Urothelium cell line (cell line): Measurements from ENCODE around the gene AURKA.
A peak's percentile ranks its signal among the peaks of the same experiment; 100 is the strongest.
"Not testable (repeated sequence)": the region's sequence is repeated elsewhere in the genome, so short reads cannot be mapped to it uniquely, and the experiment has no call there.

Source experiments
- DNase-seq: peaks from one replicate; pipeline ENCODE4 v3.0.0; 2011; ENCODE audit warnings: low spot score, mixed read lengths
- FAIRE-seq: peaks from 2 replicates; lab custom pipeline; 2011; peaks lifted over from hg19 to GRCh38; lab: Jason Lieb, UNC

Gene AURKA

DNA sequence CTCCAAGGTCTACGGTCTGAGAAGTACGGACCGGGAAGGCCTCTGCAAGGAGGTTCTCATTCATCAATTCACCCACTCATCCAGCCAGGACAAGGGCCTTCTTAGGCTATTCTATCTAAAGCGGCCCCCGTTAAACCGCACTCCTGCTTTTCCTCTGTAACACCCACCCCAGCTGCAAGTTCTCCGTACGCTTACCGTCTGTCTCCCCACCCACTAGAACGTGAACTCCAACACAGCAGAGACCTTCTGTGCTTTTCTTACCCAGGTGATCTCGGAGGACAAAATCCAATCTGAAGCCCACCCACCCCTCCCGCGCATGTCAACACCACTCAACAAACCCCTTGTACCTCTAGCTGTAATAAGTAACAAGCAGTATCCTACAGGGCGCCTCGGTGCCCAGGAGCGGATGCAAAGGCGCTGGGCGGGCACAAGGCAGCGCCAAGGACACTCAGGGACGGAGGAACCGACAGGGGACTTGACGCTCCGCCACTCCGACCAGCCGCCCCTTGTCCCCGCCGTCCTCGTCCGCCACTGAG, 351 bp downstream of the AURKA start:
- no peak for FAIRE-seq
- DNase-seq: peak; percentile 23

DNA sequence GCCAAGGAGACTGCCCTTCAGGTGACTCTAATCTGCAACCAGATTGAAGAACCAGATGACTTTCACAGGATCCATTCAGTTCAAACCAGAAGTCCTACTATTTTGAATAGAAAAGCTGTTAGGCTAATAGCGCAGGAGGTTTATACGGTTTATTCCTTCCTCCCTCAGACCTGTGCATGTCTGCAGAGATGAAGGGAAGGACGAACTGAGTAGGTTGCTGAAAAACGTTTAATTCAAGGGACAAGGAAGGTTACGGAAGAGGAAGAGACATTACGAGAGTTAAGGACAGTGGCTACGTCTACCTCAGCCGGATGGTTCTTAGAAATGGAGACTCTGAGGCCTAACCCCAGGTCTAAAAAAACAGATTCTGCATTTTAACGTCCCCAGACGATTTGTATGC, 978 bp downstream of the AURKA start:
- no peak for DNase-seq
- FAIRE-seq: no peak

DNA sequence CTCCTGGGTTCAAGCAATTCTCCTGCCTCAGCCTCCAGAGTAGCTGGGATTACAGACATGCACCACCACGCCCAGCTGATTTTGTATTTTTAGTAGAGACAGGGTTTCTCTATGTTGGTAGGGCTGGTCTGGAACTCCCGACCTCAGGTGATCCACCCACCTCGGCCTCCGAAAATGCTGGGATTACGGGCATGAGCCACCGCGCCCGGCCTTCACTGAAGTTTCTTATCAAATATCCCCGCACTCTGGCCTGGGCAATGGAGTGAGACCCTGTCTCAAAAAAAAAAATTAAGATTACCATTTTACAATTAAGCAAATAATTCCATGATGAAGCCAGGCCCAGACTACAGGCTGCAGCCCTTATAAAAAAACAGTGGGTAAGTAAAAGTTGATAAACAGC, 1.6 kb downstream of the AURKA start:
- not testable (repeated sequence) for FAIRE-seq, DNase-seq

DNA sequence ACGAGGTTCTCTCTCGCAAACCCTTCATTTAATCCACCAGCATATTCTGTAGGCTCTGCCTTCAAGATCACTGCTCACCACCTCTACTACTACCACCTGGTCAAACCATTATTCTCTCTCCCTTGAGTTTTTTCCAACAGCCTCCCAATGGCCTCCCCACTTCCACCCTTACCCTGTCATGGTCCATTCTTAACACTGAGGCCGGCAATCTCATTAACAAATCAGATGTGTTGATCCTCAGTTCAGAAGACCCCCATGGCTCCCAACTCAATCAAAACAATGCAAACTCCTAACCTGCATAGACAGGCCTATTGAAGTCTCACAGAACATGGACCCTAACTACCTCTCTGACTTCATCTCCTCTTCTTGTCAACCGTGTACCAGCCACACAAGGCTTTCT, 2.2 kb downstream of the AURKA start:
- no peak for FAIRE-seq
- DNase-seq: no peak

DNA sequence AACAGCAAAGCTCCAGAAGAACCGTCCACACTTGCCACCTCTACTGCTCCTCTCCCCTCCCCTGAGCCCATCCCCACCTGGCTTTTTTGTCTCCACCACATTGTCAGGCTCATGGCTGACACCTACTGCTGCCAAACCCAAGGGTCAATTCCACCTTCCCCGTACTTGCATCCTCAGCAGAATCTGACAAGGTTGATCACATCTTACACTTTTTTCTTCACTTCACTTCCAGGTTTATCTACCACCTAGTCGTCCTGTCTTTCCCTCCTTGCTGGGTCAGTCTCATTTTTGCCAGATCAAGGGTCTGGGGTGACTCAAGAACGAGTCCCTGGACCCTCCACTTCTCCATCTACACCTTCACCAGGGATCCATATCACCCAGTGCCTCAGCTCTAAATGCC, 3.1 kb downstream of the AURKA start:
- no peak for FAIRE-seq
- DNase-seq: no peak

DNA sequence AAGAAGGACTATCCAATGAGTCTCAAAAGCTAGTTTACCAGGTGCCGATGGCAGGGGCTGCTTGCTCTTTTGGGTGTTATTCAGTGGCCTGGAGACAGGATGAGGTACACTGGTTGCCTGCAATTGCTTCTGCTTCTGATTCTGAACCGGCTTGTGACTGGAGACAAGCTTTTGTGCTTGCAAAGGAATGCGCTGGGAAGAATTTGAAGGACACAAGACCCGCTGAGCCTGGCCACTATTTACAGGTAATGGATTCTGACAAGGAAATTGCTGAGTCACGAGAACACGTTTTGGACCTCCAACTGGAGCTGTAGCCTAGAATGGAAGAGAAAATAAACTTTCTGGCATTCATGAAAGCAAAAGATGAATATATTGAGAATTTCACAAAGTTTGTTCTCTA, 5.8 kb downstream of the AURKA start:
- DNase-seq (no peak), FAIRE-seq (no peak)

DNA sequence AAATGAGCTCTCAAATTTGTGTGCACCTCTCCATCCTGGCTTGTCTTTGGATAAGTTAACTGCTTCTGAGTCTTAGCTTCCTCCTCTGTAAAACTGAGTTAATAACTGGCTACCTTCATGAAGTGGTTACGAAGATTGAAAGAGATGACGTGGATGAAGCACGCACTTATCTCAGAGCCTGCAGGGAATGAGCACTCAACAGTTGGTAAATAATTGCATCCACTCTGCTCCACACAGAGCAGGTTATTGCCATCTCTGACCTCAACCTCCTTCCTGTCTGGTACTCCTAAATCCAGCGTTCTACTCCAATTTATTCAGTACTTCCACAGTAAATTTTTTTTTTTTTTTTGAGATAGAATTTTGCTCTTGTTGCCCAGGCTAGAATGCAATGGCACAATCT, 6.9 kb downstream of the AURKA start:
- no peak for DNase-seq
- FAIRE-seq: no peak

DNA sequence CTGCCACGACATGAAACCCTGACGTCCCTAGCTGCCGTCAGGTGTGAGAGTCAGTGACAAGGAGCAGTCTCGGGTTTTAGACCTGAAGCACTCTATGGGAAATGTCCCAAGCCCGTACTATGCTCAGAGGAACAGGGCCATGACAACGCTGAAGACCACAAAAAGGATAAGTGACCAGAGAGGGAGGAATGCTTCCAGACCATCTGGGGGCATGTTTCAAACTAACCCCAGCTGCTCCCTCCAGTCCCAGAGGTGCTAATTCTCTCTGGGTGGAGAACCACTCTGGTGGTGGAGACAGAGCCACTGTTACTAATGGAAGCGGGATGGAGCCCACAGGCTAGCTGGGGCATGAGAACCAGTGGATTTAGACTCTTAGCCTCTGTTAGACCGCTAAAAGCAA, 8.7 kb downstream of the AURKA start:
- FAIRE-seq: no peak
- DNase-seq: no peak

DNA sequence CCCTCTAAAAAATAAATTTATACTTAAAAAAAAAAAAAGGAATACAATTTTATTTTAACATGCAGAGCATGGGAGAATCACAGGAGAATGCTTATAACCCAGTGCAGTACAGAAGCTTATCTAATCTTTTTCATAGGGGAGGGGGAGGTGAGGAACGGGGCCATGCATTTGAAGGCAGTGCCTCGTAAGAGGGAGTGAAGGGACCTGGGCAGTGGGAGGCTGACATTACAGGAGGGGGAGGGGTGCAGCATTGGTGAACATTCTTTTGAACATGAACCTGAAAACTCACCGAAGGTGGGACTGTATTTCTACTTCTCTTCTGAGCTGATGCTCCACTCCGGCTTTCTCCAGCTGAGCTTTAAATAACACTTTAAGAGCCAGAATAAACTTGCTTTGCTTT, 9.3 kb downstream of the AURKA start:
- no peak for FAIRE-seq

DNA sequence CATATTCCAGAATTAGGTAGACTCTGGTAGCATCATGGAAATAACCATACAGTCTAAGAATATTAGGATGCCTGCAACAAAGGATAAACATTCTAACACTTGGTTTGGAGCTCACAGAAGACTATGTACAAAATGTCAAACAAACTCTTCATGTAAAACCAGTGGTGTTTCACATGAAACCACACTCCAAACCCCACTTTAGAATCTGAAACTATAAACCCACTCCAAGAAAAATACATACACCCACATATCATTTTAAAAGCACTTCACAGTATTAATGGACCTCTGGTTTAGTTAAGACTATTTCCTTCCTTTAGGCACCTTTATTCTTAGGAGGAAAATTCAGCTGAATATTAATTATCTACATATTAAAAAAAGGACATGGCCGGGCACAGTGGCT, 10.5 kb downstream of the AURKA start:
- FAIRE-seq: no peak

More for the DNA sequence above, 9.3 kb downstream of the AURKA start:
- DNase-seq: no peak

DNA sequence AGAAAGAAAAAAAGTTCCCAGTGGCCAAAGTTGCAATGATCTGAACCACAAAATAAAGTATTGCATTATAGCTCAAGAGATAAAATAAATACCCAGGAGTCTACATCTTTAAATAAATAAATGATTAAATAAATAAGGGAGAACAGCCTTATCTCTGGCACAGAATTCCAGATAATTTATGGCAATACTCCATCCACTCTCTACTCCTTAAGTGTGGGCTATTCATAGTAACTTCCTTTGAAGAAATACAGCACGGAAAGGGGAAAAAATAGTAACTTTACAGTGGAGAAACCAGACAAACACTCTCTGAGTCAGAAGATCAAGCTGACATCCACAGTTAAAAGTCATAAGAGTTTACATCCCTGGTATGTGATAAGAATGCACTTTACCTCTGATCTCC, 11.6 kb downstream of the AURKA start:
- DNase-seq (no peak), FAIRE-seq (no peak)

More for the DNA sequence above, 10.5 kb downstream of the AURKA start:
- no peak for DNase-seq

DNA sequence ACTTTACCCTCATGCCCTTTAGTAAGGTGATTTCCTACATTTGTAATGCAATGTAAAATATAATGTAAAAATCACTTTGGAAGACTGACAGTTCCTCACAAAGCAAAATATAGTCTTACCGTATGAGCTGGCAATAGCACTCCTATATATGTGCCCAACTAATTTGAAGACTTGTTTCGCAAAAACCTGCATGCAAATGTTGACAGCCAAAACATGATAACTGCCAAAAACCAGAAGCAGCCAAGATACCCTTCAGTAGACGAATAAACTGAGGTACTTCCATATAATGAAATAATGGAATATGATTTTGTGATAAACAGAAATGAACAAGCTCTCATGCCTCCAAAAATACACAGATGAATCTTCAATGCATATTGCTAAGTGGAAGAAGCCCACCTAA, 13.6 kb downstream of the AURKA start:
- no peak for FAIRE-seq

DNA sequence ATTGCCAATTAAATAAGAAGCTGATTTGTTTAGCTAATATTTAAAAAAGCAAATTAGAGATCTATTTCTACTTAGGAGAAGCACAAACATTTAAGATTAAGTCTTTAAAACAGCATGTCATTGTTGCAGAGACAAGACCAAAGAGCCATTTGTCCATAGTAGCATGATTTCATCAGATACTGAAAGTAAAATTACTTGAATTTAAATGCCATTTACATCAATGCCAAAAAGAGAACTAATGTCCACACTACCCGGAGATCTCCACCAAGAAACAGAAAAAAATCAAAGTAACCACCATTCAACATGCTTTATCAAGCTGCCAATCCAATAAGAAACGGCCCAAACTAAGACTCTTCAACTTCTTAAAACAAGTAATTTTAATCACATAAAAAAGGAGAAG, 15.7 kb downstream of the AURKA start:
- FAIRE-seq (no peak), DNase-seq (no peak)

More for the DNA sequence above, 13.6 kb downstream of the AURKA start:
- DNase-seq: no peak

DNA sequence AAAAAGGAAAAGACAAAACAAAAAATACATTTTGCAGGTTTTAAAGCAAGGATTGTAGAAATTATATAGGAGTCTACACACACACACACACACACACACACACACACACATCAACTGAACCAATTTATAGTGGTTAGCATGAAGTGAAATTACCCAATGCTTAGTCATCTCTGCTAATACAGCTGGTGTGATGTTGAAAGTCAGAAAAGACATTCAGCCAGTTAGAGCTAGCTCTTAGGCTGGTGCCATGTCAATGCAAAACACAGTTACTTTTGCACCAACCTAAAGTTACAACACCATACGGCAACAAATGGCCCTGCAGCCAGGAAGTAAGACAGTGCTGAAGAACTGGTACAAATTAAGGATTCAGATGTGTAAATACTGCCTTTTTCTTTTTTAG, 18.1 kb downstream of the AURKA start:
- FAIRE-seq (no peak), DNase-seq (peak; percentile 35)

DNA sequence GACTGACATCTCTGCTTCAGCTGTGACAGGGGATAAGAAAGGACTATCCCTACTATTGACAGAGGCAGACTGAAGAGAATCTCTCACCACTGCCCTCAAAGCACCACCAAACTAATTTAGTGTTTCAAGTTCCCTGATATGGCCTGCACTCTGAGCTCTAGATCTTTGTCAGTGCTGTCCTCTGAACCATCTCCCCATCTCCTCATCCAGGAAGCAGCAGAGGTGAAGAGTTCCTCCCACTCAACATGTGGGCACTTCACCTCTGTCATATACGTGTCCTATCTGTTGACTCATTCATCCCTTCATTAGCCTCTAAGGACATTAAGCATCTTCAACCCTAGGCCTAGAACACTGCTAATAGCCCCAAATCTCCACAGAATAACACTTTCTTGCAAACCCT, 19.2 kb downstream of the AURKA start:
- no peak for DNase-seq
- no peak for FAIRE-seq

DNA sequence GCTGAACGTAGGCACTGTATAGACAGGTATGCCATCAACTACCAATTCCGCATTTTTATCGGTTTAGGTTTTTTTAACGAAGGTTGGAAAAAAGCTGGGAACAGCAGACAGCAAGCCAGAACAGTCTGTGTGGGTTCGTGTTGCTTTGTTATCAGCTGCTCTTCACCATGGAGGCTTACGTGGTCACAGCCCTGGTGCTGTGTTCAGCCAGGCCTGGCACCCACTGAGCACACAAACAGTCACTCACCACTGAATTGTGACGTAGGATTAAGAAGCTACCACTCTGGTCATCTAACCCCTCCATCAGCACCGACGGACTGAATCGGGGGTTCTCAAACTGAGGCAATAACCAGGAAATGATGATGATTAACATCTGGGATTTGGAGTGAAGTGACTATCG, 20.0 kb downstream of the AURKA start:
- DNase-seq (no peak), FAIRE-seq (no peak)

DNA sequence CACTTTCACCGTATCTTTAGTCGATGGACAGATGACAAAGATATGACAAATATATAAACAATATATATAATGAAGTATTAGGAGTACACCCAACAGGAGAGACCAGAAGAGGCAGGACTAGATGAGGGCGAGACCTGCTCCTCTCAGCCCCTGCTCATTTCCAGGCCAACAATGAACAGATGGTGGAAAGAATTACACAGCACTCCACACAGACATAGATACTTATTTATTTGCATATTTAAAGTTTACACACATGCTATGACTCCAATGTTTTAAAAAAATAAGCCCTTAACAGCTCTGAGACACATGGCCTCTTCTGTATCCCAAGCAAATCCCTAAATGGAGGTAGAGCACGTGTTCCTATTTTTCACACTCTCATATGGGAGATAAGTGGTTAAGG, 22.8 kb downstream of the AURKA start:
- DNase-seq (no peak), FAIRE-seq (no peak)

DNA sequence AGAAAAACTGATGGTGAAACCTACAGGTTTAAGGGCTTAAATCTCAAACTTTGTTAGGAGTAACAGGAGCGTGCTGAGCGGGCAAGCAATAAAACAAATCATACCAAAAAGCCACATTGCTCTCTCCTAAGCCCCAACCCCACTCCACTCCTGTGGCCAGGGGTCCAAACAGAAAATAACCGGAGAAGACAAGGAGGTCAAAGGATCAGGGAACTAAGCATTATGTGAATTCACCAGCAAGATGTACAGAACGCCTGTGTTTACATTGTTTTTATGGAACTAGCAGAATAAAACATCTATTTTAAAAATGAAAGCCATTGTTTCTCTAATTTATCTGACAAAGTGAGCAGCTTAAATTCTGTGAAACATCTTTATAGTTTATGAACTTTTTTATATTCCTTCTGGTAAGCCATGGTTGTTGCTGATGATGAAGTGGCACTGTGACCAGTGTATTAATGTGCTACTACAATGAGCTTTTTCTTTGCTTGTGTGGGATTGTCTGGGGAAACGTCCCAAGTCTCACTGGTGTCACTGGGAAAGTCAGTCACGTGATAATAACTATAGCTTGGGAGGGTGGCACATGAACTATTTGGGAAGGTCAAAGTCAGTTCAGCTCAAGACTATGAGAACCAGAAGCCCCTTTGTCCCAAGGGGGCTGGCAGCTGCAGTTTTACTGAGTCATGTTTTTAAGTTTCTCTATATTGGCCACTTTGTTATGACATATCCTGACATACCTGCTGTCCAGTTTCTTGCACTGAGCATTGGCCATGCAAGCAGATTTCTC, 23.5 kb downstream of the AURKA start:
- FAIRE-seq: no peak
- DNase-seq: no peak

DNA sequence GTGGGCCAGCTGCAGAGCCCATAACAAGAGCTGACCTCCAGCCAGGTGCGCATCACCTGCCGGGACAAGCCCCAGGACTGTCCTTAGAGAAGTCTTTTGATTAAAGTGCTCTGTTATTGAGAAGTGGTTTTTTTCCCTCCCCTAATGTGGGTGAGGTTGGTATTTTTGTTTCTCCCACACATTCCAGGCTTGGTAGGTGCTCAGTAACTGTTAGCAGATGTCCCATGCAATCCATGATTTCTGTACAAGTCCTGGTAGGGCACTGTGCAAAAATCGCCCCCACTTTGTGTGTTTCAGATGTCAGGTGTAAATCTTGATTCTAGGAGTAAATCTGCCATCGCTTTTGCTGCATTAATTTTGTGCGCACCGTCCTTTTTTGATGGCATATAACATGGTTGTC, 28.5 kb downstream of the AURKA start:
- no peak for FAIRE-seq
- no peak for DNase-seq

DNA sequence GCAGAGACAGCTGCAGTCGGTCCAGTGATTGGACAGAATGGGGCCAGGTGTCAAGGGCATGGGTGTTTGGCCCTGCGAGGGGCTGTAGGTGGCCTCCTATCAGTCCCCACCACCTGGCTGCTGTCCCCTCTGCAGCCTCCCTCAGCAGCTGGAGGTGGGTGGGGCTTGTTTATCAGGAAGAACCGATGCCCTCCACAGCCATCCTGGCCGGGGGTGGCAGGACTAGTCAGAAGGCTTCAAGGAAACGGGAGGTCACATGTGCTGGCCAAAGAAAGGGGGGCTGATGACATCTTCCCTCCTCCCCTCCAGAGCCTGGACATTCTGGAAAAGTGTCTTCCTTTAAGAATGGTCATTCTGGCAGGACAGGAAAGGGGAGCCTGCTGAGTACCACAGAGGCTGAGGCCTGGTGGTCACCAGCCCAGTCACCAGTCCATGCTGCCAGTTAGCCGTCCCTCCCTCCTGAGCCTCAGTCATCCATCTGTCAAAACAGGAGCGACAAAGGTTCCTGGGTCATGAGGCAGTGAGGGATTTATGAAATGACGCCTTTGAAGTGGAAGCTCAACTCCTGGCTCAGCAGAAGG, 29.1 kb downstream of the AURKA start:
- FAIRE-seq (no peak), DNase-seq (no peak)

DNA sequence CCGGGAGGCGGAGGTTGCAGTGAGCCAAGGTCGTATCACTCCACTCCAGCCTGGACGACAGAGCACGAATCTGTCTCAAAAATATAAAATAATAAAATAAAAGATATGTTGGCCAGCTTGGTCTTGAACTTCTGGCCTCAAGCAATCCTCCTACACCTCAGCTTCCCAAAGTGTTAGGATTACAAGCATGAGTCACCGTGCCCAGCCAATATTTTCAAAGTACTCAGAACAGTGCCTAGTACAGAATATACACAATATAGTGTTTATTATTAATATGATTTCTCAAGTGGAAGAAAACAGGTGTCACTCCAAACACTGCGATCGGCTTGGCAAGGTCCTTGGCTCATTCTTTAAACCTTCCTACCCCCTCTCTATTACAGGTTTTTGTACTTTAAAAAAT, 30.1 kb downstream of the AURKA start:
- FAIRE-seq: no peak
- DNase-seq: no peak

DNA sequence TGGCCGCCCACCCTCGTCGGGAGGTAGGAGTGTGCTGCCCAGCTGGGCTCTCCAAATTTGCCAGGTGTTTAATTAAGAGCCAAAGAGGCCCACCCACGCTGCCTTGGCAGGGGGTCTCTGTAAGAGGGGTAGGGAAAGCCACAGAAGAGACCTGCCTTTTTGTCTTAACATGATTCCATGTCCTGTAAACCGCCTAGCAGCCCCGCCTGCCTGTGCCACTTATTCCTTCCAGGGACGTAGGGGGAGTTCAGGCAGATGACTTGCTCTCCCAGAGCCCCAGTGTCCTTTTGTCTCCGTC, 31.2 kb downstream of the AURKA start:
- FAIRE-seq (no peak), DNase-seq (no peak)
